ENCODE measurements around the gene NR3C1. TPM values are rescaled to one million over a fixed set of nuclear protein-coding genes. Genes with fewer than 3 reads are reported as not detected.

Gene NR3C1
- total RNA-seq, 1 donor from 2014 or later = 44.6 TPM

DNA sequence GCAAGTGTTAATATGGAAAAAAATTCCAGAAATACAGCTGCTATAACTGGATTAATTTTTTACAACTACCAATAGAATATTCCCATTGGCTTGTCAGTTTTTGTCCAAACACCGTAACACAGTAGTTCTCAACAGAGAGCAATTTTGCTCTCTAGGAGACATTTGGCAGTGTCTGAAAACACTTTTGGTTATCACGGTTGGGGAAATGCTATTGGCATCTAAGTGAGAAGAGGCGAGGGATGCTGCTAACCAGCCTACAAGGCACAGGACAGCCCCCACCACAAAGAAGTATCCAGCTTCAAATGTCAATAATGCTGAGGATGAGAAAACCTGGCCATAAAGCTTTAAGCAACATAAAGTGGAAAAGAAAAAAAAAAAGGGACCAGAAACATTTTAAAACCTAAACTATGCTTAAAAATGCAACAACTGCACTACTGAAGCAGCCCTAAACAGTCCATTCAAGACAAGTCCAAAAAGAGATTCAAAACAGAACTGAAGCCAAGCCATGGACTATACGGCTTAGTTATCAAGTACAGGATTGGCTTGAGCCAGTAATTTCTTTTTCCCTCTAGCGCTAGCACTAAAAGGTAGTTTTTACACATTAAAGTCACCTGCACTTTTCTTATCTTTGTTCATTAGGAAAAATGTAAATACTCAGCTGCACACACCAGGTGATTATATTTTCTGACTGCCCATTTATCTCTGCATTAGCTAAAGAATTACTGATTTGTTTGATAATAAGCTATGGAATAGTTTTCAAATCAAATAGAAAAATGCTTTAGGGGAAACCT lies 83.9 kb downstream of the NR3C1 start:
- DNase-seq (ENCODE audit: low spot score) = no peak
- no peak for TF ChIP-seq CTCF (IDR thresholded peaks at IDR 0.05)
- Mint-ChIP-seq H3K4me1 (ENCODE audit: low read depth) (peaks cover 43% of the 10 kb centered on the region), H3K4me3 (ENCODE audit: unreplicated experiment) (no peak overlapping the region), H3K9me3 (ENCODE audit: low read depth) (no peaks in the 10 kb centered on the region), H3K27ac (ENCODE audit: unreplicated experiment) (peak overlapping the region; percentile 36), H3K27me3 (ENCODE audit: low read depth) (no peaks in the 10 kb centered on the region), H3K36me3 (ENCODE audit: low read depth) (no peaks in the 10 kb centered on the region)

DNA sequence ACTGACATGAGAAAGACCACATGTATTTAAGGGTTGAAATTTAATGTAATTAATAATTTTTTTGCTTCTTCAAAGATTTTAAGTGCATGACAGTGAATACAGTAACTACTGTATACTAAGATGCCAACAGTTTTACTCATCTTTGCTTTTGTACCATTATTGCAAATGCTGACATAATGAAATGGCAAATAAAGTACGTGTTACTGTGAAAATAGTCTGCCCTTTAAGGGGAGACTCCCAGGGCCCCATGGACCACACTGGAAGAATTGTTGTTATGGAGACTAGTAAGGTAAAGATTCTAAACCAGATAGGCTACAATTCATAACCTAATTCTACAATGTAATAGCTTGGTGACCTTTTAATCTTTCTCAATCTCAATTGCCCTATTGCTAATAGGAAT lies 84.7 kb downstream of the NR3C1 start:
- Mint-ChIP-seq H3K4me3 (ENCODE audit: unreplicated experiment) (no peak overlapping the region), H3K27ac (ENCODE audit: unreplicated experiment) (no peak overlapping the region), H3K36me3 (ENCODE audit: low read depth) (no peaks in the 10 kb centered on the region), H3K9me3 (ENCODE audit: low read depth) (no peaks in the 10 kb centered on the region), H3K4me1 (ENCODE audit: low read depth) (peaks cover 51% of the 10 kb centered on the region), H3K27me3 (ENCODE audit: low read depth) (no peaks in the 10 kb centered on the region)
- DNase-seq (ENCODE audit: low spot score) = no peak
- no peak for TF ChIP-seq CTCF (IDR thresholded peaks at IDR 0.05)

DNA sequence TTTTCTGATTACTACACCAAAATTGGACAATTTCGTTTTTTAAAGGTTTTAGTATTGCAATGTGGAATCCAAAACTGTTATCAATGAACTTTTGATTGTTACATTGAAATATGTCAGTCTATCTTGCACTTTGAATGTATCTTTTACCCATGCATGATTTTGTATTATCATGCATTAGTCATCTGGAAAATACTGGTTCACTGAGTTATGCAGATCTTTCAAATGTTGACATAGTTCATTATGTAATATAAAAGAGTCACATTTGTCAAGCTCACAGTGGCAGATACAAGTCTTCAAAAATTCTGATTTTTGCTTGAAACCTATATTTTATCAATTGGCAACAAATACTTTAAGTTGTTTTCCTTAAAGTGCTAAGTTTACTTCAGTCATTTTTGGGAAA lies 85.2 kb downstream of the NR3C1 start:
- no peaks in the 10 kb centered on the region for H3K27me3 Mint-ChIP-seq (ENCODE audit: low read depth)

DNA sequence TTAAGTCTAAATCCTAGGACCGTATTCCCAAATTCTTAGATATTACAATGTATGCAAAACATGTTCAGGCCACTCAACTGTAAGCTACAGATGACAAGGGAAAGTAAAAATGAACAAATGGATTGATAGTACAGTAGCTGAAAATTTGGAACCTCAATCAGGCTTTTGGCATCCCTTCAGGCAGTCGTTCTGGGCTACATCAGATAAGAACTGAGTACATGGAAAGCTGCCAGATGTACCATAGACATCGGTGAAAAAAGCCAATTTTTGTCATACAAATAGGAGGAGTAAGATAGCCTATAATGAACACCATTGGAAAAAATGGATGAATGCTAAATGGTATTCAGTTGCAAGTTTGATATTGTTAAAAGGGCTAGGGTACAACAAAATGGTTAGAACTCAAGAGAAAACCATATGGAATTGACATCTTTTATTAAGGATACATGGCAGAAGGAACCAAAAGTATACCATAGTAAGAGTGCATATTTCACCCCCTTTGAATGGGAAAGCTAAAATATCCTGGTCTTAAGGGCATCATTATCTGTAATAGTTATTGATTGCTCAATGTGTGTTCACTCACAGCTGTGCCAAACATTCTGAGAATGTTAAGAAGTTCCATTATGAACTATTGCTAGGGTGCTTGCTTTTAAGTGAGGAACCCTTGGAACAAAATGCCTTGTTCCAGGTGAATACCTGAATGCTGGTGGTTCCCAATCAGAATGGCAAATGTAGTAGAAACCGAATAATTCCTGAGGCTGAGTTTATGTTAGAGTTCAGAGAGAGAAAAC lies 86.4 kb downstream of the NR3C1 start:
- no peak for TF ChIP-seq CTCF (IDR thresholded peaks at IDR 0.05)
- DNase-seq (ENCODE audit: low spot score) = no peak
- H3K36me3 Mint-ChIP-seq (ENCODE audit: low read depth) = peaks cover 2% of the 10 kb centered on the region
- no peak overlapping the region for H3K27ac Mint-ChIP-seq (ENCODE audit: unreplicated experiment)
- H3K4me1 Mint-ChIP-seq (ENCODE audit: low read depth) = peaks cover 53% of the 10 kb centered on the region
- H3K4me3 Mint-ChIP-seq (ENCODE audit: unreplicated experiment) = no peak overlapping the region
- H3K27me3 Mint-ChIP-seq (ENCODE audit: low read depth) = no peaks in the 10 kb centered on the region
- H3K9me3 Mint-ChIP-seq (ENCODE audit: low read depth) = no peaks in the 10 kb centered on the region

More for the DNA sequence above, 85.2 kb downstream of the NR3C1 start:
- no peak for TF ChIP-seq CTCF (IDR thresholded peaks at IDR 0.05)
- Mint-ChIP-seq H3K9me3 (ENCODE audit: low read depth) (no peaks in the 10 kb centered on the region), H3K36me3 (ENCODE audit: low read depth) (no peaks in the 10 kb centered on the region), H3K4me1 (ENCODE audit: low read depth) (peaks cover 54% of the 10 kb centered on the region), H3K27ac (ENCODE audit: unreplicated experiment) (no peak overlapping the region), H3K4me3 (ENCODE audit: unreplicated experiment) (no peak overlapping the region)
- no peak for DNase-seq (ENCODE audit: low spot score)

DNA sequence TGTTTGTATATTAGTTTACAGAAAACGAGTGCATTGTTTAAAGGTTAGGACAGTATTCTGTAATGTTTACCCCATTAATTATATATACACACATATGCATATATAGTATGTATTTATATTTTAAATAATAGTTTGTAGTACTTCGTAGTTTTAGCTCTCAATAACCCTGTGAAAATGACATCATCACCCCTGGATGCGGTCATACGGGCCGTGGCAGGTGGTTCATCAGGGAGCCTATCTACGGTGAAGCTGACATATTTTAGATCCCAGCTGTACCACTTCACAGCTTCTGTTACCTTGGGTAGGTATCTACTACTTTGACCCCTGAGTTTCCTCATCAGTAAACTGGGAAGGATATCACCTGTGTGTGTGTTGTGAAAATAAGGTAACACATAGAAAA lies 87.1 kb downstream of the NR3C1 start:
- Mint-ChIP-seq H3K4me3 (ENCODE audit: unreplicated experiment) (no peak overlapping the region), H3K27ac (ENCODE audit: unreplicated experiment) (no peak overlapping the region)
- DNase-seq (ENCODE audit: low spot score) = no peak

More for the DNA sequence above, 87.1 kb downstream of the NR3C1 start:
- Mint-ChIP-seq H3K36me3 (ENCODE audit: low read depth) (peaks cover 4% of the 10 kb centered on the region), H3K27me3 (ENCODE audit: low read depth) (no peaks in the 10 kb centered on the region), H3K4me1 (ENCODE audit: low read depth) (peaks cover 60% of the 10 kb centered on the region), H3K9me3 (ENCODE audit: low read depth) (peaks cover 3% of the 10 kb centered on the region)
- no peak for TF ChIP-seq CTCF (IDR thresholded peaks at IDR 0.05)

Measured in chondrocyte (in vitro differentiated cells).